ENCODE data around the gene TDP2.
"Not testable (repeated sequence)": the region's sequence is repeated elsewhere in the genome, so short reads cannot be mapped to it uniquely, and the experiment has no call there.

Gene TDP2, protein sequence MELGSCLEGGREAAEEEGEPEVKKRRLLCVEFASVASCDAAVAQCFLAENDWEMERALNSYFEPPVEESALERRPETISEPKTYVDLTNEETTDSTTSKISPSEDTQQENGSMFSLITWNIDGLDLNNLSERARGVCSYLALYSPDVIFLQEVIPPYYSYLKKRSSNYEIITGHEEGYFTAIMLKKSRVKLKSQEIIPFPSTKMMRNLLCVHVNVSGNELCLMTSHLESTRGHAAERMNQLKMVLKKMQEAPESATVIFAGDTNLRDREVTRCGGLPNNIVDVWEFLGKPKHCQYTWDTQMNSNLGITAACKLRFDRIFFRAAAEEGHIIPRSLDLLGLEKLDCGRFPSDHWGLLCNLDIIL

DNA sequence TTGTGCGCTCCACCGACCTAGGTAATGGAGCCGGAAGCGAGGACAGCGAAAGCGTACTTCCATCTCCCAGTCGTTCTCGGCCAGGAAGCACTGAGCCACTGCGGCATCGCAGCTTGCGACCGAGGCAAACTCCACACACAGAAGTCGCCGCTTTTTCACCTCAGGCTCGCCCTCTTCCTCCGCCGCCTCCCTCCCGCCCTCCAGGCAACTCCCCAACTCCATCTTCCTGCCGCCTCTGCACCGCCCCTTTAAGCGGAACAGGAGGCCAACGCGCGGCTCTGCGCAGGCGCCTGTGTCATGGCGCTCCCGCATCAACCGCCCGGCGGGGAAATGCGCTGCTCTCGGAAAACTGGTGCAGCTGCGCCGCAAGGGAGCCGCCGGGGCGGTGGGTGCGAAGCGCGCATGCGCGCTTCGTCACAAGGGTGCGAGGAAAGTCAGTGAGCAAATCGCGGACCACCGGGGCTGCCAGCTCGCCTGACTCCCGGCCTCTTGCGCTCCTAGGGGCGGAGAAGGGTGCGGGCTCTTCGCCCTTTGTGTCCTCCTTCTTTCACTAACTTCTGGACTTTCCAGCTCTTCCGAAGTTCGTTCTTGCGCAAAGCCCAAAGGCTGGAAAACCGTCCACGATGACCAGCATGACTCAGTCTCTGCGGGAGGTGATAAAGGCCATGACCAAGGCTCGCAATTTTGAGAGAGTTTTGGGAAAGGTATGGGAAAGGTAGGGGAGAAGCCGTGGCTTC lies at the start of gene TDP2, which contains the start of gene ACOT13:
TSS of gene TDP2 (minus strand) at position 259 of the 737 bp plus-strand sequence. CDS start at position 222, 37 bp downstream.
TSS of gene ACOT13 (plus strand) at position 437 of the 737 bp plus-strand sequence. CDS start at position 624, 187 bp downstream.
- DNase-seq: peak; percentile 85 to 93 (median 90)

DNA sequence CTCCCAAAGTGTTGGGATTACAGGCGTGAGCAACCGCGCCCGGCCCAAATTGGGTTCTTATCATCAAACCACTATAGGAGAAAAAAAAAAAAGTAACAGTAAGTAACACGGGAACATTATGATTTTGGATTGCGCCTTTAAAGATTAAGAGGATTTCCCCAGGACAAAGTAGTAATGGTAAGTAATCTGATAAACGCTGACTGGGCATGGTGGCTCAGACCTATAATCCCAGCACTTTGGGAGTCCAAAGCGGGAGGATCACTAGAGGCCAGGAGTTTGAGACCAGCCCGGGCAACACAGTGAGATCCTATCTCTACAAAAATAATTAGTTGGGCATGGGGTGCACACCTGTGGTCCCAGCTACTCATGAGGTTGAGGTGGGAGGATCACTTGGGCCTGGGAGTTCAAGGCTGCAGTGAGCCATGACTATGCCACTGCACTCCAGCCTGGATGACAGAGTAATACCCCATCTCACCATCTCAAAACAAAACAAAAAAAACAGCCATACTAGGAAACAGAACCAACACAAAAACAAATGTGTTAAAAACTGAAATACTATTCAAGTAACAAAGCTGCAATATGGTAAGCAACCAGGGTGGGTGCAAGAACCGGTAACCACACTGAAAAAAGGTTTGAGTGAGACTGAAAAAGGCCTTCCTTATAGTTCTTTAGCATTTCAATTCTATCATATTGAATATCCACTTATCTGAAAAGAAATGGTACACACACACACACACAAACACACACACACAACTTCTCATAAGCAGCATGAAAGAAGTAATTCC lies 44.0 kb upstream of the TDP2 start:
- no peak for DNase-seq

DNA sequence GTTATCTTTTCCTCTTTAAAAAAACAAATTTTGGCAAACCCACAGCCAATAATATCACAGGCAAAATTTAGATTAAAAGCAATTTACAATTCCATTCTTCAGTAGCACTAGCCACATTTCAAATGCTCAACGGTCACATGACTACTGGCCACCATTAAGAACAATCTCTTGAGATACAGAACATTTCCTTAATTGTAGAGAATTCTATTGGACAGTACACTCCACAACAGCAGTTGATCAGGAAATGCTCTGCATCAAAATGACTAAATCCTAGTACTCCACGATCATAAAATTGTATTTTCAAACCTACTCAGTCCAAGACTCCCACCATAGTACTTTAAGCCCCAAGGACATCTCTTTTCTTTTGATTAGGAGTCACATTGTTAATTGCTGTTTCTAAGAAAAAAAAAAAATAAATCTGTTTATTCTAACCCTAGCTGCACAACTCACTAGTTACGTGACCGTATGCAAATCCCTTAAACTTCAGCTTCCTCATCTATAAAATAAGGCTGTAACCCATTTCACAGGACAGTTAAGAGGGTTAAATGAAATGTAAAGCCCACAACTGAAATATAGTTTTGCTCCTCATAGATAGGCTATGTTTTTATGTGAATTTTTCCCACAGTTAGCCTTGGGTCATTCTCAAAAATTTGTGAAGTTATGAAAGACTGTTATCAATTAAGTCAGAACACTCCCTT lies 42.5 kb upstream of the TDP2 start:
- DNase-seq: no peak

DNA sequence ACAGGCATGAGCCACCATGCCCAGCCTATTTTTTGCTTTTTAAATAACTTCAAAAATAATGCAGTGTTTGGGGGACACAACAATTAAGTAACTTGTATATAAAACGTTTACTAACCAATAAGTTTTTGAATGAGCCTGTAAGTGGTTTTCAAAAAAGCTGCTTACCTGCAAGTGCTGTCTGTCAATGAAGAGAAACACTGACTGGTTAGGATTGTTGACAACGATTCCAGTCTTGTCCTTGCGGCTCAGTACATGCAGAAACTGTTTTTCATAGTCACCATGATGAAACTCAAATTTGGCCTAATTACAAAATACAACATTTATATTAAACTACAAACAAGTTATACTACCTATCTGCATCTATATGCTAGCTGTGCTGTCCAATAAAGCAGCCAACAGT lies 41.9 kb upstream of the TDP2 start:
- no peak for DNase-seq

DNA sequence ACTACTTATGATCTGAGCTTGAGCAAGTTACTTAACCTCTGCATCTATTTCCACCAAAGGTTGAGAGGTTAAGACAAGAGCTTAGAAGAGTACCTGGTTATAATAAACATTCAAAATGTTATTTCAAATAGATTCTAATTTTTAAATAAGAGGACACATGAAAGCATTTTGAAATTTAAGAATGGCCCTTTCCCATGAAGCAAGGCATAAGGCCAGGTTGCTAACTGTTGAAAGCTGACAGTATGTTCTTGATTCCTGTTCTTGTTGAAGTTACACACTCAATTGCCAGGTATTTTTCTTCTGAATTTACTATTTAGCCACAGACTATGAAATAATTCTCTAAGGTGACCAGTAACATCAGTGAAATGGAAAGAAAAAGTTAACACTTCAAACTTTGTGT lies 37.8 kb upstream of the TDP2 start:
- no peak for DNase-seq

DNA sequence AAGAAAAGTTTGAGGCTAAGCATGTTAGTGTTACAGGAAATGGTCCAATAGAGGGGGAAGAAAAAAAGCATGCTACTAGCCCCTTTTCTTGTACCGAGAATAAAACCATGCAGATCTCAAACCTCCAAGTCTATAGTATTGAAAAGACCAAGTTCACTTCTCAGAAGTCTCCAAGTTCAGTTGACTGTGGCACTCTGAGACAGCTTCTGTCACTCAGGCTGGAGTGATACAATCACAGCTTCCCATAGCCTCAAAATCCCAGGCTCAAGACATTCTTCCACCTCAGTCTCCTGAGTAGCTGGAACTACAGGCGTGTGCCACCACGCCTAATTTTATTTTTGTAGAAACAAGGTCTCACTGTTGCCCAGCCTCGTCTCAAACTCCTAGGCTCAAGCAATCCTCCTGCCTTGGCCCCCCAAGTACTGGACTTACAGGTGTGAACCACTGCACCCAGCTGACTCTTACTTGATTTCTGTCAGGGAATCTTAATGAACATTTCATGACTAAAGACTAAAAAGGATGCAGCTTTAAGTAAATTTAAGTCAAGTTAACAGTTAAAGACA lies 36.1 kb upstream of the TDP2 start:
- DNase-seq: no peak

DNA sequence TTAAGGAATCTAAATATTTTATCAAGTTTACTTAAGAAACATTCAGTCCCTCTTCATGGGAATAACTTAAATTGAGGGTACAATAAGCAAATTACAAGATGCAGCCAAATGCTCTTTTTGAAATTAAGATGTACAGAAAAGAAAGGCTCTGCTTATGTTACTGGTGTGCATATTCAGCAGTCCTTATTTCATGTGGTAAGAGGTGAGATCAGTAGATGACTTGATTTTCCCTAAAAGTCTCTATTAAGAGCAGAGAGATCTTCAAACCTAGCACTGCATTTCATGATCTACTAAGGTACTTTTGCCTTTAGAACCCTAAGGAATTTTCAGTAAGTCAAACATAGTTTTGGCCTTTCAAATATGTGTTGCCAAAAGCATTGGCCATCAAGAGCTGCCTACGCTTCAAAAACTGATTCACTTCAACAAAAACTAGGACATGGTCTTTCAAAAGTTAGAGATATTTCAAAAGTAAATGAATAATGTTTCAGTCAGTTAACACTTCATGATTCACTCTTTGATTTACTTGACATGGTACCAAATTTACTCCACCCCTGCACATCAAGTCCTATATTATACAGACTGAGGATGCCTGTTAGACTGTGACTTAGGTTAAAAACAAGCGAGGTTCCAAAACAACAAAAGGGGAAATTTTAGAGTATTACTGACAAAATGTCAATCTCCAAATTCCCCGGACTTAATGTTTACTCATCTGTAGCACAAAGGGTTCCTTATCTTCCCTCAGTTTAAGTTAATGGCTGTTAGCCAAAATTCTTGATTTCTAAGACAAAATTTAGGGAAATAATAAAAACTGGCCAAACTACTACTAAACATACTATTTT lies 33.0 kb upstream of the TDP2 start:
- DNase-seq: no peak

DNA sequence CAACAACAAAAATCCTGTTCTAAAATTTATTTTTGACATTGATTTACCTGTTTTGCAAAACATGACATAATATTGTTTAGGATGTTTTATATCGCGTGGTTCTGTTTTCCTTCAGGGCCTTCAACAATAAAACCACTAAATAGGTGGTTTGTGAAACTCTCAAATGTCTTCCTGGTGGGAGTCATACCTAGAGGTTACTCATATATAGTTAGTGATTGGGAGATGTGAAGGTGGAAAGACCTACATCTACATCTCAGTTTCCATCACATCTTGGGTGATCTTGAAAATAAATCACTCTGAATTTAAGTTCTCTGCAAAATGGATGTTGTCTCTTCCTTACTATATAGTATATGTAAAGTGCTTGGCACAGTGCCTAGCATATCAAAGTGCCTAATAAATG lies 29.4 kb upstream of the TDP2 start:
- no peak for DNase-seq

DNA sequence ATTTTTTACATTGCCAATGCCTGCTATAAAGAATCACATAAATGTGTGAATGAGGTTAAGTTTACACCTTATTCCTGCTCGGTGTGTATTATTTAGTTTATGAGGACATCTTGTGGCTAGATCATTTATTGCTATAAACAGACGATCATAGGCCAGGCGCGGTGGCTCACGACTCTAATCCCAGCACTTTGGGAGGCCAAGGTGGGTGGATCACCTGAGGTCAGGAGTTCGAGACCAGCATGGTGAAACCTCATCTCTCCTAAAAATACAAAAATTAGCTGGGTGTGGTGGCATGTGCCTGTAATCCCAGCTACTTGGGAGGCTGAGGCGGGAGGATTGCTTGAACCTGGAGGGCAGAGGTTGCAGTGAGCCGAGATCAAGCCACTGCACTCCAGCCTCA lies 28.9 kb upstream of the TDP2 start:
- DNase-seq: not testable (repeated sequence)

DNA sequence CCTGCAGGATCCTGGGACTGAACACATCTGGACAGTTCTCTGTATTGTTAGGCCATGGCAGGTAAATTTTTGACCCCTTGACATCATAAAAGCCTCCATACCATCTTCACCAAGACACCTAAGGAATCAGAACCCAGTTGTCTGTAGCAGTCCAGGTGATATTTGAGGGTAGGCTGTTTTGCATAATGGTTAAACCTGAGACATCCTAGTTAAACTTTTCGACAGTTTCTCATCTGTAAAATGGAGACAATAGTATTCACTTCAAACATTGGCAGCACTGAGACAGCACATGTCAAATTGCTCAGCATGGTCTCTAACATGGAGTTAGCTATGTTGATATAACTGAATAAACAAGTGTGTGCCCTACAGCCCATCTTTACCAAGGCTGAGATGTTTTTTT lies 27.5 kb upstream of the TDP2 start:
- no peak for DNase-seq

DNA sequence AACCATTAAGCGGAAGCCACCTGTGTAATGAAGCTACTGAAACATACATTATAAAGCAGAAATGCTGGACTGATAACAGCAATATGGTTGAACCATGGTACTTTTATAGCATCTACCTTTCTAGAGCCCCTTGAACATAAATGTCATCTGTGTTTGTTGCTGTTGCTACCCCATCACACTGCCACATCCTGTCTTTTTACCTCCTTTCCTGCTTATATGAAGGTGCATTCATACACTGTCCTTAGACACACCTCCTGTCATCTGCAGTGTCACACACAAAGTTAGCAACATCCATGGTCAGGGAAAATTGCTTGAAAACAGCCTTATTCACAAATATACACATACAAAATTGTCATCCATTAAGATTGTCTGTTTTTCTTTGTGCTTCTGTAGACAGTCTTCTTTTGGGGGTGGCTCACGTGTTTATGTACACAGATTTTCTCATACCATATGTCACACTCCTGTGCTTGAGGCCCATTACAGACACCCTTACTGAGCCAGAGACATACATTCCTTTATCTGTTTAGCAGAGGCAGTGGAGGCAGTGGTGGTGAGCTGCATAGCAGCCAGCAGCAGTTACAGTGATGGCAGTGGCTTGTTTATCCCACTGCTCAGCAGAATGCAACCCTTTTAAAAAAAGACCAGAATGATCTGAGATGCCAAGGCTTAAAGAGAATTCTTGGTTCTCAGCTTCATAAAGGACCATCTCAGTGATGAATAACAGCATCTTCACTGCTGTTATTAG lies 26.3 kb upstream of the TDP2 start:
- no peak for DNase-seq

DNA sequence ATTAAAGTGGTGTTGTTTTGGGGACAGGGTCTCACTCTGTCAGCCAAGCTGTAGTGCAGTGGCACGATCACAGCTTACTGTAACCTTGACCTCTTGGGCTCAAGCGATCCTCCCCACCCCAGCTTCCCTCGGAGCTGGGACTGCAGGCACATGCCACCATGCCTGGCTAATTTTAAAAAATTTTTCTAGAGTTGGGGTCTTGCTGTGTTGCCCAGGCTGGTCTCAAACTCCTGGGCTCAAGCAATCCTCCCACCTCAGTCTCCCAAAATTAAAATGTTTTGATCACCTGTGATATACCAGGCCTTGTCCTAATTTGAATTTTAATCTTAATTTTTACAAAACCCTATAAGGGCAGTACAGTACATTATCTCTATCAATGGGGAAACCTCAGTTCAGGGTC lies 25.7 kb upstream of the TDP2 start:
- no peak for DNase-seq

DNA sequence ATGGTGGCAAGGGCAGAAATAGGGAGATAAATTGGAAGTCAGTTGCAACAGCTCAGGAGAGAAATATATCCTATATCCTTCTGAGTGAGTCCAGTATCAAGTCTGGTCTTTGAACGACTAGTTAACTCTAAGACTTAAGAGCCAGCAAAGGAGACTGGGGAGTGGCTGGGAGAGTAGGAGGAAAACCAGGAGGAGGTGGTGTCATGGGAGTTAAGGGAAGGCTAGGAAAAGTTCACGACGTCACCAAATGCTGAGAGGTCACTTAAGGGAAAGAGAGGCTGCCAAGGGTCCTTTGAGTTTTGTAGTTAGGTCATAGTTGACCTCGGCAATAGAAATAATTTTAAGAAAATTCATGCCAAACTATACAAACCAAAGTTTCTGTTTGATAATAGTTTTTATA lies 25.3 kb upstream of the TDP2 start:
- no peak for DNase-seq

DNA sequence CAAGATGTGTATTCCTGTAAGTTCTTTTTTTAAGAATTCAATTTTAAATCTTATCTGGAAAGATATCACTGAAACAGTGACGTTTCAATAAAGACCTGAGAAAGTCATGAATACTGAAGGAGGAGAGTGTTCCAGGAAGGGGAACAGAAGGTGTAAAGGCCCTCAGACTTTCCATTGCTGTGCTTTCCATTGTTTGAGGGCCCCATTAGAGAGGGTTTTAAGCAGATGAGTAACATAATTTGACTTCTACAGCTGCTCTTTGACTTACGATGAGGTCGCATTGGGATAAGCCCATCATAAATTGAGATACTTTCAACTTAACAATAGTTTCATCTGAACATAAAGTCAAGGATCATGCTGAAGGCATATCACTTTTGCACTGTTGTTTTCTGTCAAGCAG lies 24.9 kb upstream of the TDP2 start:
- DNase-seq: no peak

DNA sequence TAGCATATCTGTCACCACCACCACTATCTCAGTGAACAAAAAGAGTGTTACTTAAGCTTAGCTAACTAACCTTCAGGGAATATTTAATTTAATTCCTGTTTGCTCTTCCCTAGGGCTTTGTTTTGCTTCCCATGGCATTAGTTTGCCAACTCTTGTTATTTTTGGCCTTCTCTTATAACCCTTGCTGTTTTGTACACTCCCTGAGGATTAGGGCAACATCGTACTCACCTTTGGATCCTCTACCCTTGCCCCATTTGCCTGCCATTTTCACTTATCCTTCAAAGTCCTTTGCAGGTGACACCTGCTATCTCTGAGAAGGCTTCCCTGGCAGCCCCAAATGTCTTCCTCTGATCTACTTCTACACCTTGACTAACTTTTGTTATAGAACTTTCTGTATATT lies 23.9 kb upstream of the TDP2 start:
- no peak for DNase-seq

DNA sequence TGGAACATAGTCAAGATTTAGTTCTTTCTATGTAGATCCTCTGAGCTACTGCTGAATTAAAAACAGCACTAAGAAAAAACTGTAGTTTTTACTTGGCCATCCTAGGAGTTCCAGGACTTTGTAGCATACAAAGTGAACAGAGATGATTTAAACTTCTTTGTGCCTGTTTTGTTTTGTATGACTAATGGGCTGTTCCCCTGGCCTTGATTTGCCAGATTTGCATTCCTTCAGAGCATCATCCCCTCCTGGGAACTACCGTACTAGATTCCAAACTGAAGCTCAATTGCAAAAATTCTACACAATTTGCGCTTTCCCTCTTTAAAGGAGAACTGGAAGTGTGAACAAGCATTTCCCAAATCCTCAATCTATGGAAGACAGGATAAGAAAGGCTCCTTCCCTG lies 23.3 kb upstream of the TDP2 start:
- DNase-seq: no peak

DNA sequence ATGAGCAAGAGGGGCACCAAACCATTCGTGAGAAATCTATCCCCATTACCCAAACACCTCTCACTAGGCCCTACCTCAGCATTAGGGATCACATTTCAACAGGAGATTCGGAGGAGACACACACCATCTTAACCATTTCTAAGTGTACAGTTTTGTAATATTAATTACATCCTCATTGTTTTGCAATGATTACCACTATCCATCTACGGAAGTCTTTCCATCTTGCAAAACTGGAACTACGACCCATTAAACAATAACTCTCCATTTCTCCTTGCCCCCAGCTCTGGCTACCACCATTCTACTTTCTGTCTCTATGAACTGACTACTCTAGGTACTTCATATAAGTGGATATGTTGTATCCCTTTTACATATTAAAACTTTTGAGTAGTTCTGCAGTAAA lies 20.2 kb upstream of the TDP2 start:
- no peak for DNase-seq

DNA sequence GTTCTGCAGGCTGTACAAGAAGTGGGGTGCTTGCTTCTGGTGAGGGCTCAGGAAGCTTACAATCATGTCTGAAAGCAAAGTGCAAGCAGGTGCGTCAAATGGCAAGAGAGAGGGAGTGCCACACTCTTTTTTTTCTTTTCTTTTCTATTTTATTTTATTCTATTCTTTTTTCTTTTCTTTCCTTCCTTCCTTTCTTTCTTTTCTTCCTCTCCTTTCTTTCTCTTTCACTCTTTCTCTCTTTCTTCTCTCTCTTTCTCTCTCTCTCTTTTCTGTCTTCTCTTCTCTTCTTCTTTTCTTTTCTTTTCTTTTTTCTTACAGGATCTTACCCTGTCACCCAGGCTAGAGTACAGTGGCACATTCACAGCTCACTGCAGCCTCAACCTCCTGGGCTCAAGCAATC lies 19.7 kb upstream of the TDP2 start:
- no peak for DNase-seq

DNA sequence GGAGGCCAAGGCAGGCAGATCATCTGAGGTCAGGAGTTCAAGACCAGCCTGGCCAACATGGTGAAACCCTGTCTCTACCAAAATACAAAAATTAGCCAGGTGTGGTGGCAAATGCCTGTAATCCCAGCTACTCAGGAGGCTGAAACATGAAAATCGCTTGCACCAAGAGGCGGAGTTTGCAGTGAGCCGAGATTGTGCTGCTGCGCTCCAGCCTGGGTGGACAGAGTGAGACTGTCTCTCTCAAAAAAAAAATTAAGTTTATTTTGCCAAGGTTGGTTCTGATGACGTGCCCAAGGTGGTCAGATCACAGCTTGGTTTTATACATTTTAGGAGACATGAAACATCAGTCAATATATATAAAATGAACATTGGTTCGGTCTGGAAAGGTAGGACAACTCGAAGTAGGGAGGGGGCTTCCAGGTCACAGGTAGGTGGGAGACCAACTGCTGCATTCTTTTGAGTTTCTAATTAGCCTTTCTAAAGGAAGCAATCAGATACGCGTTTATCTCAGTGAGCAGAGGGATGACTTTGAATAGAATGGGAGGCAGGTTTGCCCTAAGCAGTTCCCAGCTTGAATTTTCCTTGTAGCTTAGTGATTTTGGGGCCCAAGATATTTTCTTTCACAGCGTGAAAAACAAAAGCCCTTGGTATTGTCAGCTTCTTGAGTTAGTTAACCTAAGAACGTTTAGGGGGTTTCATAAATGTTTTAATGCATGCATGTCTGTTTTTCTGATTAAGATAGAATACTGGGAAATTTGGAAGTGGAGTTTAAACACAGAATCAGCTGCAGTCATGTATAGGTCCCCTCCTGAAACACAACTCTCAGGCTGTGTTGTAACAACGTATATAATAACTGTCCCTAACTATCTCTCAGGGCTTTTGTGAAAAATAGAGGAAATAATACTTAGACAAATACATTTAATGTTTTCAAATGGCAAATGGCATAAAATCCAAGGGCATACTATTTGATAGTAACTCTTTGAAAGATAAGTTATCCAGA lies 16.9 kb upstream of the TDP2 start:
- DNase-seq: no peak

DNA sequence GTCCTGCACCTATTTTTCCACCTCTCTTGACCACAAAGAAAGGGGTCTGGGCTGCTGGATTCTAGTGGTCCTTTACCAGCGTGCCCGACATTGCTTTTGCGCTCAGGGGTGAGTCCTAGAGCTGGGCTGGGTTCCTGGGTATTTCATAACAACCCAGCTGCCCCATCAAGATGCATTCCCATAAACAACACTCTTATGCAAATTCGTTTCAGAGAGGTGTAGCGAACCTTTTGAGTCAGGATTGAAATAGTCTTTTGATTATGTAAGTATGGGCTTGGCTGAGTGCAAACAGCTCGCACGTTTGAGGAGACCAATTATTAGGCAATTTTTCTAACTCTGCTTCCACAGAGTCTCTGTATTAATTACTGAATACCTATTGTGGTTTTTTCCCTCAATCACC lies 13.9 kb upstream of the TDP2 start:
- no peak for DNase-seq

Data from activated CD4-positive, CD25-positive, alpha-beta regulatory T cell (primary cell).